ENCODE data around the gene LYZL4.

The LYZL4 gene

GRCh38 chr3:42410370-42411131, at the start of gene LYZL4:
LYZL4 (minus strand) TSS chr3:42410610; CDS start chr3:42407251, 3,359 bp downstream.
- TF ChIP-seq BACH2 (CRISPR knock-in tag; IDR thresholded peaks at IDR 0.05; ENCODE audit: borderline replicate concordance) (no peak), ZNF70 (CRISPR knock-in tag; IDR thresholded peaks at IDR 0.05) (no peak), ARNTL (CRISPR knock-in tag; IDR thresholded peaks at IDR 0.05; ENCODE audit: borderline replicate concordance, low read depth) (no peak)
- ATAC-seq = no peak

GRCh38 chr3:42459151-42459550, 48.7 kb upstream of the LYZL4 start:
- no peak for ATAC-seq

GRCh38 chr3:42456211-42456610, 45.8 kb upstream of the LYZL4 start:
- ATAC-seq = no peak
- TF ChIP-seq TSHZ2 (CRISPR knock-in tag; IDR thresholded peaks at IDR 0.05) (no peak), BACH2 (CRISPR knock-in tag; IDR thresholded peaks at IDR 0.05; ENCODE audit: borderline replicate concordance) (no peak), TOX (CRISPR knock-in tag; IDR thresholded peaks at IDR 0.05; ENCODE audit: borderline replicate concordance) (no peak), ZNF70 (CRISPR knock-in tag; IDR thresholded peaks at IDR 0.05) (no peak), ISL1 (CRISPR knock-in tag; IDR thresholded peaks at IDR 0.05) (no peak), TCF4 (CRISPR knock-in tag; IDR thresholded peaks at IDR 0.05; ENCODE audit: borderline replicate concordance) (no peak), PATZ1 (CRISPR knock-in tag; IDR thresholded peaks at IDR 0.05; ENCODE audit: borderline replicate concordance) (no peak), SNAI2 (CRISPR knock-in tag; IDR thresholded peaks at IDR 0.05) (no peak), PPARA (CRISPR knock-in tag; IDR thresholded peaks at IDR 0.05; ENCODE audit: borderline replicate concordance) (no peak), CSDC2 (CRISPR knock-in tag; IDR thresholded peaks at IDR 0.05) (no peak), GLIS3 (CRISPR knock-in tag; IDR thresholded peaks at IDR 0.05) (no peak), OSR1 (CRISPR knock-in tag; IDR thresholded peaks at IDR 0.05) (no peak), CSRNP3 (CRISPR knock-in tag; IDR thresholded peaks at IDR 0.05) (no peak), ZC3H10 (CRISPR knock-in tag; IDR thresholded peaks at IDR 0.05) (no peak), POU6F1 (CRISPR knock-in tag; IDR thresholded peaks at IDR 0.05; ENCODE audit: borderline replicate concordance, low read depth) (no peak), RARB (CRISPR knock-in tag; IDR thresholded peaks at IDR 0.05) (no peak), ZNF565 (CRISPR knock-in tag; conservative IDR thresholded peaks at IDR 0.05; ENCODE audit: low read depth) (no peak)

More at GRCh38 chr3:42459151-42459550, 48.7 kb upstream of the LYZL4 start:
- TF ChIP-seq CSDC2 (CRISPR knock-in tag; IDR thresholded peaks at IDR 0.05) (no peak), POU6F1 (CRISPR knock-in tag; IDR thresholded peaks at IDR 0.05; ENCODE audit: borderline replicate concordance, low read depth) (no peak), ZFP3 (CRISPR knock-in tag; IDR thresholded peaks at IDR 0.05) (no peak), ZFP30 (CRISPR knock-in tag; IDR thresholded peaks at IDR 0.05) (no peak), TOX (CRISPR knock-in tag; IDR thresholded peaks at IDR 0.05; ENCODE audit: borderline replicate concordance) (no peak), ISL1 (CRISPR knock-in tag; IDR thresholded peaks at IDR 0.05) (no peak), TCF4 (CRISPR knock-in tag; IDR thresholded peaks at IDR 0.05; ENCODE audit: borderline replicate concordance) (no peak), ESRRG (CRISPR knock-in tag; IDR thresholded peaks at IDR 0.05) (no peak), PPARA (CRISPR knock-in tag; IDR thresholded peaks at IDR 0.05; ENCODE audit: borderline replicate concordance) (no peak), RARB (CRISPR knock-in tag; IDR thresholded peaks at IDR 0.05) (no peak), ARNTL (CRISPR knock-in tag; IDR thresholded peaks at IDR 0.05; ENCODE audit: borderline replicate concordance, low read depth) (no peak), OSR1 (CRISPR knock-in tag; IDR thresholded peaks at IDR 0.05) (no peak), CSRNP3 (CRISPR knock-in tag; IDR thresholded peaks at IDR 0.05) (no peak)
